GM18502 (cell line): ENCODE data around the gene TMCO1.
"Not testable (repeated sequence)": the region's sequence is repeated elsewhere in the genome, so short reads cannot be mapped to it uniquely, and the experiment has no call there.

Experiments
- ATAC-seq: cut with Tn5 transposase; IDR thresholded peaks from one replicate; pipeline ENCODE4 v1.9.1; 2021; ENCODE audit warnings: mild to moderate bottlenecking; ENCODE audit not compliant: unreplicated experiment, poor library complexity

TMCO1 gene

DNA sequence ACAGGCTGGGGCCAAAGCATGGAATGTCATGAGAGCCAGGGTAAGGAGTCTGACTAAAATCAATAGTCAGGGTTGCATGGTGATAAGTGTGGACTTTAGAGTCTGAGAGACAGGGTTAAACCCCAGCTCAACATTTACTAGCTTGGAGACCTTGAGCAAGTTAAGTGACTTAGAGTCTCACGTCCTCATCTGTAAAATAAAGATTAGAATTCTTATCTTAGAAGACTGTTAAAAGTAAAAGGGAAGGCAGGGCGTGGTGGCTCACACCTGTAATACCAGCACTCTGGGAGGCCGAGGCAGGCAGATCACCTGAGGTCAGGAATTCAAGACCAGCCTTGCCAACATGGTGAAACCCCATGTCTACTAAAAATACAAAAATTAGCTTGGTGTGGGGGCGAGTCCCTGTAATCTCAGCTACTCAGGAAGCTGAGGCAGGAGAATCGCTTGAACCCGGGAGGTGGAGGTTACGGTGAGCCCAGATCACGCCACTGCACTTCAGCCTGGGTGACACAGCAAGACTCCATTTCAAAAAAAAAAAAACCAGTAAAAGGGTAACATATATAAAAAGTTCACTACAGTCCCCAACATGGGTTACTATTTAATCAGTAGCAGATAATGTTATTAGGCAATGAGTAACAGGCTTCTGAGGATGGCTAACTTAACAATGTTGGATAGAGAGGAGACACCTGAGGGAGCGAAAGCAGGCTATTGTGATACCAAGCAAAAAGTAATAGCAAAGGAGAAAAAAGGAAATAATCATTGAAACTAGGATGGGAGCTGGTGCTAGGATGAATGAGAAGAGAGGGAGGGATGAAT is 20.8 kb downstream of the TMCO1 start:
- no peak for ATAC-seq

DNA sequence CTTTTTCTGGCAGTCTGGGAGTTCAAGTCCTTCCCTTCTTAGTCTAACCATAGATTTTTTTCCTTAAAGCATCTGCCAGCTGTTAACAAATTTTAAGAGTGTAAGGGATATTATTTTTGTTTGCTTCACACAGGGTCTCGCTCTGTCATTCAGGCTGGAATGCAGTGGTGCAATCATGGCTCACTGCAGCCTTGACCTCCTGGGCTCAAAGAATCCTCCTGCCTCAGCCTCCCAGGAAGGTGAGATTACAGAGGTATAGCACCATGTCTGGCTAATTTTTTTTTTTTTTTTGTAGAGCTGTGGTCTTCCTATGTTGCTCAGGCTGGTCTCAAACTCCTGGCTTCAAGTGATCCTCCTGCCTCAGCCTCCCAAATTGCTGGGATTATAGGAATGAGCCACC is 23.8 kb downstream of the TMCO1 start:
- not testable (repeated sequence) for ATAC-seq

DNA sequence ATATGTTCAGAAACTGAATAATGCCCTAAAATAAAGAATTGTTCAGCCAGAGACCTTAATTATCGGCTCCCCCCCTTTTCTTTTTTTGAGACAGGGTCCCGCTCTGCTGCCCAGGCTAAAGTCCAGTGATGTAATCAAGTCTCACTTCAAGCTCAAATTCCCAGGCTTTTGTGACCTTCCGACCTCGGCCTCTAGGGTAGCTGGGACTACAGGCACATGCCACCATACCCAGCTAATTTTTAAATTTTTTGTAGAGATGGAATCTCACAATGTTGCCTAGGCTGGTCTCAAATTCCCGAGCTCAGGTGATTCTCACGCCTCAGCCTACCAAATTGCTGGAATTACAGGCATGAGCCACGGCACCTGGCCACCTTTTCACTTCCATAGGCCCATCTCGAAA is 26.5 kb downstream of the TMCO1 start:
- ATAC-seq, result no peak

DNA sequence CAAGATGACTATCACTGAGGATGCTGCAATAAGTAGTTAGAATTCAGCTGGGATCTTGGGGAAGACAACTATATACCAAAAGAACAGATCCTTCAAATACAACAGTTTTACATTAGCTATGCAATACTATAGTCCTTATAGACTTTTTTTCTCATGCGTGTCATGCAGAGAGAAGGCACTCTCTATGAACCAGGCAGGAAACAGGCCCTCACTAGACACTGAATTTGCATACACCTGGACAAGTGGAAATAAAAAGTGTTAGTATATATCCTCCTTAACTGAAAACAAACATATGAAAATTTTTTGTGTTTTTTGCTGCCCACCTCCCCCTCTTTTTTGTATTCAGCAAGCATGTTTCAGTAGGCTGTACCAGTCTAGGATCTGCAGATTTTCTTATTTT is 29.9 kb downstream of the TMCO1 start:
- peak; percentile 99 for ATAC-seq

DNA sequence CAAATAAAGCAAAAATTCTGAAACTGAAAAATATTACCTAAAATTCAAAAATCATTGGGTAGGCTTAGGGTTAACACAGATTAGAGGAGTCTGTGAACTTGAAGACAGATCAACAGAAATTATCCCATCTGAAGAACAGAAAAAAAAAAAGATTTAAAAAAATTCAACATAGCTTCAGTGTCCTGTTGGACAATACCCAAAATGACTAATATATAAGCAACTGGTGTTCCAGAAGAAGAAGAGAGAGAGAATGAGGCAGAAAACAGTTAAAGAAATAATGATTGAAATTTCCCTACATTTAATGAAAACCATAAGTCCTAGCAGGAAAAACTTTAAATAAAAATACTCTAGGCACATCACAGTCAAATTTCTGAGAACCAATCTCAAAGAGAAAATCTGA is 31.5 kb downstream of the TMCO1 start:
- ATAC-seq, result no peak

DNA sequence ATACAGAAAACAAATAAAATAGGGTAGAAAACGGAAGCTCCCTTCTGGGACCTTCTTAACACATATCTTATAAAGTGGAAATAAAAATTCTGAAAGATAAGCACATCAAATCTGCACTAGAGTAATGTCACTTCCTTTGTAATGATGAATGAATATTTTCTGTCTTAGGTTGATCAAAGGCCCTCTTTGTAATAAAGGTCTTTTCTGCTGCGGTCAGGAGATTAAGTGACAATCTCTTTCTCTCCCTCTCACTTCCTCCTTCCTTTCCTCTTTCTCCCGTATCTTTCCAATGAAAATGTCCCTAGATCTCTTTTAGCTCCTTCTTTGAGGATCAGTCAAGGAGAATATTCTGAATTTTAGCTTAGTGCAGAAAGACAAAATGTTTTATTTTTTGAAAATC is 33.8 kb downstream of the TMCO1 start:
- no peak for ATAC-seq

DNA sequence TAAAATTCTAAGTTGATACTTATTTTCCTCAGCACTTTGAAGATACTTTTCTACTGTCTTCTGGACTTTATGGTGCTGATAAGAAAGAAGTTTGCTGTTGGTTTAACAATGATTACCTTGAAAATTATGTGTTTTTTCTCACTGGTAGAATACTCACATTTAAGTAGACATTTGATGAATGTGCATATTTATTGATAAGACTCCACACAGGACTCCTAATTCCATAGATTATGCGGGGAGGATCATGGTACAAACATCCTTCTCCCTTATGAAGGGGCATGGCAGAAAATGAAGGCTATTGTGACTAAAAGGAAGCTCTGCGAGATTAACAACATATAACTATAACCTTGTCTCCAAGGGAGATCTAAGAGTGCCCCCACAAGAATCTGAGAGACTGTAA is 41.8 kb downstream of the TMCO1 start:
- ATAC-seq, result no peak

DNA sequence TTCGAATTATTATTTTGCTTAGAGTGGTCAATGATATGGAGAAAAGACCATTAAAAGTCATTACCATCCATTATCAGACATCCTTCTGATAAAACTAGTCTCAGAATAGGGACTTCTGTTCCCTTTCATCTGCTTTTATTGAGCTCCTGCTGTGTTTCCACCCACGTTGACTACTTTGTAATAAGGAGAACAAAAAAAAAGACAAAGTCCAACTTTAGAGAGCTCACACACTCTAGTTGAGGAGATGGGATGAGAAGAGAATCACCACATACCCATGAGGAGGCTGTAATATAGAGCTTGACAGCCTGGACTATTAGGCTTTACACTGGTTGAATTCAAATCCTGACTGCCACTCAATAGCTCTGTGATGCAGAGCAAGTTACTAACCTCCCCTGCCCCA is 42.5 kb downstream of the TMCO1 start:
- ATAC-seq, result no peak

DNA sequence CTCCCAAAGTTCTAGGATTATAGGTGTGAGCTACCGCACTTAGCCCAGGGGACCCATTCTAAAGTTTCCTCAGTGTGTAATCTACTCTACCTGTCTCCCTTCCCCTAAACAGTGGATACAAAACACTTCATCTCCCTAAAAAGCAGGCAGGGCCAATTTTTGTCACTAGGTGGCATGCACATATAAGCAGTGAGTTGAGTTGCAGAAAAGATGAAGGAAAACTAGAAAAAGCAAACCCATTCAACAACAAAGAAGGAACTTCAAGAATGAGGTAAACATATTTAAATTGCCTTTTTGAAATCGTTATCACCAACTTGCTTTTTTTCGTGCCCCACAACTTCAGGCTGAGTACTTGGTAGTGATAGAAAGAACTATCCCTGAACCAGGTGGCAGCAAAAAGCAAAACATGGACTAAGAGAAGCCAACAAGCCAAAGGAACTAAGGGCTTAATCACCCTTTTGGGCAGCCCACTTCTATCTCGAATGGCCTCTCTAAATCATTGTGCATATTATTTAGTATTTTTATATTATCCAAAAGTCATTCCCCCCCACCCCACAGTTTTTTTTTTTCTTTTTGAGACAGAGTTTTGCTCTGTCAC is 50.7 kb downstream of the TMCO1 start:
- ATAC-seq, result no peak

DNA sequence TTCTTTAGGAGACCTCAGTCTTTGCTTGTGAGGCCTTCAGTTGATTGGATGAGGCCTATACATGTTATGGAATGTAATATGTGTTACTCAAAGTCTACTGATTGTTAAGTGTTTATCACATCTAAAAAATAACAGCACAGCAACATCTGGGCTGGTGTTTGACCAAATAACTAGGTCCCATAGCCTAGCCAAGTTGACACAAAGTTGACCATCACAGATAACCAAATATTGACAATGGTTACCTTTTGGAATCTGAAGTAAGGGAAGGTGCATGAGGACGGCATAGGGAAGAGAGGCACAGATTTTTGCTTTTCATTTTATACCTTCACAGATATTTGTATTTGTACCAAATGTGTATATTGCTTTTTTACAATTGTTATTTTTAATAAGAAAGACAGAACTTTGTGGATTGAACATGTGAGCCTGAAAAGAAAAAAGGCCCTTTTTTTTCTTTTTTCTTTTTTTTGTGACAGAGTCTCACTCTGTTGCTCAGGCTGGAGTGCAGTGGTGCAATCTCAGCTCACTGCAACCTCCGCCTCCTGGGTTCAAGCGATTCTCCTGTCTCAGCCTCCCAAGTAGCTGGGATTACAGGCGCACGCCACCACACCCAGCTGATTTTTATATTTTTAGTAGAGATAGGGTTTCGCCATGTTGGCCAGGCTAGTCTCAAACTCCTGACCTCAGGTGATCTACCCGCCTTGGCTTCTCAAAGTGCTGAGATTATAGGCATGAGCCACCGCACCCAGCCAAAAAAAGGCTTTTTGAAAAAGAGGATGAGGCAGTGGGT is 52.2 kb downstream of the TMCO1 start:
- not testable (repeated sequence) for ATAC-seq

DNA sequence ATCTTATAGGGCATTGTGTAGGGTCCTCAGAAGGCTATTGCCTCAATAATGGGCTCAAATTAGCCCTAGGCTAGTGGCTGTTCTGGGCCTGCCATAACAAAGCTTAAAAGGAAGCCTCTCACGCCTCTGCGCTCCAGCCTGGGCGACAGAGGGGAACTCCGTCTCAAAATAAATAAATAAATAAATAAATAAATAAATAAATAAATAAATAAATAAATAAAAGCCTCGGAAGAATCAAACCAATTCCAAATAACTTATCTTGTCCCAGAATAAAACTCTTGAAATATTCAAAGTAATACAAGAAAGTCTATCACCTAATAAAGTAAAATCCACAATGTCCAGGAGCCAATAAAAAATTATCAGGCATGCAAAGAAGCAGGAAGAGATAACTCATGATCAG is 55.9 kb downstream of the TMCO1 start:
- ATAC-seq, result no peak

DNA sequence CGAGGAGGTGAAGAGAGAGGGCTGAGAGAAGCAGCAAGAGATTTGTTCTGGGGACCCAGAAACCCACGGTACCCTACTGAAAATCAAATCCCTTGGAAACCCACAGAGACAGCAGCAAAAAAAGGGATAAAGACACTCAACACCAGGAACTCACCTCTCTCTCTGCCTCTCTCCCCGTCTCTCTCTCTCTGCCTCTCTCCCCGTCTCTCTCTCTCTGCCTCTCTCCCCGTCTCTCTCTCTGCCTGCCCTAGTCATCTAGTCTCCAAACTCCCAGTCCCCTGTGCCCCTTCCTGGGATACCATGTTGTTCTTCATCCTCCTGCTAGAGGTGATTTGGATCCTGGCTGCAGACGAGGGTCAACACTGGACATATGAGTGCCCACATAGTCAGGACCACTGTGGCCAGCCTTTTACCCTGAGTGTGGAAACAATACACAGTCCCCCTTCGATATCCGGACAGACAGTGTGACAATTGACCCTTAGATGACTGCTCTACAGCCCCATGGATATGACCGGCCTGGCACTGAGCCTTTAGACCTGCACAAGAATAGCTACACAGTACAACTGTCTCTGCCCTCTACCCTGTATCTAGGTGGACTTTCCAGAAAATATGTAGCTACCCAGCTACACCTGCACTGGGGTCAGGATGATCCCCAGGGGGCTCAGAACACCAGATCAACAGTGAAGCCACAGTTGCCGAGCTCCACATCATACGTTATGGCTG is 60.5 kb downstream of the TMCO1 start:
- no peak for ATAC-seq

DNA sequence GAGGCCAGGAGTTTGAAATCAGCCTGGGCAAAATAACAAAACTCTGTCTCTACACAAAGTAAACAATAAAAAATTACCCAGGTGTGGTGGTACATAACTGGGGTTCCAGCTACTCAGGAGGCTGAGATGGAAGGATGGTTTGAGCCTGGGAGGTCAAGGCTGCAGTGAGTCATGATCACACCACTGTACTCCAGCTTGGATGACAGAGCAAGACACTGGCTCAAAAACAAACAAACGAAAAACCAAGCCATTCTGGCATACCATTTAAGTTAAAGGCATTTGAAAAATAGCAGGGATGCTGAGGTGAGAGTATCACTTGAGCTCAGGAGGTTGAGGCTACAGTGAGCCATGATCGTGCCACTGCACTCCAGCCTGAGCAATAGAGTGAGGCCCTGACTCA is 65.0 kb downstream of the TMCO1 start:
- ATAC-seq, result no peak

DNA sequence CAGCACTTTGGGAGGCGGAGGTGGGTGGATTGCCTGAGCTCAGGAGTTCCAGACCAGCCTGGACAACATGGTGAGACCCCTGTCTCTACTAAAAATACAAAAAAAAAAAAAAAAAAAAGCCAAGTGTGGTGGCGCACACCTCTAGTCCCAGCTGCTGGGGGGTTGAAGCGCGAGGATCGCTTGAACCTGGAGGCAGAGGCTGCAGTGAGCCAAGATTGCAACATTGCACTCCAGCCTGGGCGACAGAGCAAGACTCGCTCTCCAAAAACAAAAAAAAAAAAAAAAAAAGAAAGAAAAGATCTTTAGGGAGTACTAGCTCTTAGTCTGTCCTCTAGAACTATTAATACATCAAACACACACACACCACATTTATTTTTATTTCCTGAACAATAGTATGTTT is 66.7 kb downstream of the TMCO1 start:
- ATAC-seq, result not testable (repeated sequence)

DNA sequence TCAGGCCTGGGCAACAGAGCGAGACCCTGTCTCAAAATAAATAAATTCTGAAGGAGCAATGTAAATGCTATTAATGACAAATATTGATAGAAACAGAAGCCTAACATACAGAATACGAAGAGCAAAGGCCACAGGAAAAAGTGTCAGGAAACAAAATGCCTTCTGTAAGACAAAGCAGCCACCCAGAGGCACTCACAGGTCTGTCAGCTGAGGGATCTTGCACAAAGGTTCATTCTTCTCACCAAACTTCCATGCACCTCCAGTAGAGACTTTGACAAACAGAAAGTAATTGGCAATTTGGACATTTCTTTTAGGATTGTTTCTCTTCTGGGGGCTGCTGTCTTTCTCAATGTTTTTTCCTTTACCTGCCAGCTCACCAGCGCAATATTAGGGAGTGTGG is 69.1 kb downstream of the TMCO1 start:
- no peak for ATAC-seq

DNA sequence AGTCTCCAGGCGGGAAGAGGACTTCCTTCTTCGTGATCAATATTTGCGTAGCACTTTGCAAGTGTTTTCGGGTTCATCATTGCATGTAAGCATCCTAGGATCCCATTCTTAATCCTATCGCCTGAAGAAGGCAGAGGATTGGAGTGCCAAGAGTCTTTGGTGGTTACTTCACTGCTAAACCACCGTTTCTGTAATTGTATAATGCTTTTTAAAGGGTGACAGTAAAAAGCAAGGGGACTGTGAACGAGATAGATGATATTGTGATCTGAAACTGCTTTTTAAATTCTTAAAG is 70.0 kb downstream of the TMCO1 start:
- ATAC-seq, result peak; percentile 13

DNA sequence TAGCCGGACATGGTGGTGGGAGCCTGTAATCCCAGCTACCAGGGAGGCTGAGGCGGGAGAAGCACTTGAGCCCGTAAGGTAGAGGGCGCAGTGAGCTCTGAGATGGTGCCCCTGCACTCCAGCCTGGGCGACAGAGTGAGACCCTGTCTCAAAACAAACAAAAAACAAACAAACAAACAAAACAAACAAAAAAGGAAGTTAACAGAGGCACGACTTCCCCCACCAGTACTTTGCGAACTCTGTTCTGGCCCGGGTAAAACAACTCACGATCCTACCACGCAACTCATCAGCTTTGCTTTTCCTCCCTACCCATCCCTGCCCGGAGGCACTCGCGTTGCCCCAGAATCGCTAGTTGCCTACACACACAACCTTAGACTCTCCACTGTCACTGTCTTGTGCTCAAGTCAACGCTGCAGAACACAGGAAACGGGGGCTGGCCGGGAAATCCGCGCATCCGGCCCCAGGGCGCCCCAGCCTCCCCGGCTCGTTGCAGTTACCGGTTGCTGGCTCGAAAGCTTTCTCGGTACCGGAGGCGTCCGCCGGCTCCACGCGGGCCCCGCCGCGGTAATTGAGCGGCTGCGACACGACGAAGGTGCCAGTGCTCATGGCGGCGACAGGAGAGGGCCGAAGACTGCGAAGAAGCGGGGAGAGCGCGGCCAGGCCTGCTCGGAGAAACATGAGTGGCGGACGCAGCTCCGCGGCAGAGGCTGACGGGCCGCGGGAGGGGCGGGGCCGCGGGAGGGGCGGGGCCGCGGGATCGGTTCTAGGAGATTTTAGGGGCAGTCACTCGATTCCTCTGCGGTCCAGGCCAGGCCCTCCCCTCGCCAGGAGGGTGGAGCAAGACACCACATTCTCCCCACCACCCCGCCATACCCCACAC is 70.5 kb downstream of the TMCO1 start, which contains the start of gene ALDH9A1:
TSS of gene ALDH9A1 (minus strand) at position 682 of the 880 bp plus-strand sequence. CDS start at position 678, 4 bp downstream.
- ATAC-seq, result peak; percentile 91

DNA sequence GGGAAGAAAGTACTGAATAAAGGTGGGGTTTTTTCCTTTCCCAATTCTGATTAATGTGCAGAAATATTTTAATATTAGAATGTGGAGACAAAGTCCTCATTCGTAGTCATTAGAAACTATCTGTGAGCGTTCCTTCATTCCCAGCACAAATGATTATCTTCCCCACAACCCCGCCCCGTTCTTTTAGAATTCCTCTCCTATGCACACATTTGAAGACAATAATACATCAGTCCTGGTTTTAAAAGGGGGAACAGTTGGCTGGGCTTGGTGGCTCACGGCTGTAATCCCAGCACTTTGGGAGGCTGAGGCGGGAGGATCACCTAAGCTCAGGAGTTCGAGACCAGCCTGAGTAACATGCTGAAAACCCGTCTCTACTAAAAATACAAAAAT is 71.2 kb downstream of the TMCO1 start:
- no peak for ATAC-seq

DNA sequence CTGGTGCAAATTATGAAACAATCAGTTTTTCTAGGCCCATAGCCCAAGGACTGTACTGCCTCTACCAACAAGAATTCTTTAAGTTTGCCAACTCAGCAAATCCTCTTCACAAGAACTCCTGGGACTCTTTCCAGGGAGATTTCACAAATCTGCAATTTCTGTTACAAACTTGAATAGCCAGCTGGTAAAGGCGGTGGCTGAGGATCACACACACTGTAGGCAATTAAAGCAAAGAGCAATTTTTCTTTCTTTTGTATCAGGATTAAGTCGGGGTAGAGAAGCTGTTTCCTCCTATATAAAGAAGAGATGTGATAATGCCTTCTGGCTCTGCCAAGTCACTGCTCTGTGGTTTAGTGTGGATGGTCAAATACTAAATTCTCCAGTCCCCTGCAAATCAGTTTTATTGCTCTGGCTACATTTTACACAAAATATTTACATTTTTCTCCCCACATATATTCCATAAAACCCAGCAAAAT is 72.0 kb downstream of the TMCO1 start:
- ATAC-seq, result no peak

DNA sequence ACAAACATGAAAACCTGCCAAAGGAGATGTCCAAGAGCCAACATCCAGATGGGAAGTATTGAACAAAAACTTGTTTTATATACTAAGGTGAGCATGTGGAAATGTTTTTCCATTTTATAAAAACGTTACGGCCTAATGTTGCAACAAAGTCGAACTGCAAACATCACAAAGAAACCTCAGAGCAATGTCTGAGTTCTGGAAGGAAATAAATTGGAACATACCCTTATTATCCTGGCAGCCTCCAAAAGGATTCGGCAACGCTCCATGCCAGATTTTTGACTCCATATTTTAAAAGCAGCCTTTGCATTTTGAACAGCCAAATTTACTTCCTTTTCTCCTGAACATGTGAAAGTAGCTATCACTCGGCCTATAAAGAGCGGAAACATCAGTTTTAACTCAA is 73.6 kb downstream of the TMCO1 start:
- no peak for ATAC-seq
